Pancreas (tissue), 10 donors: Measurements from ENCODE around the gene PLEKHO2. TPM values are rescaled to one million over a fixed set of nuclear protein-coding genes. Genes with fewer than 3 reads are reported as not detected.

Experiments
- ATAC-seq, 4 donors: fragments of 200-7000 bp; cut with Tn5 transposase; one replicate each; pipeline versions ENCODE4 v1.8.0 to v1.9.1; 2020; ENCODE audit warnings: mild to moderate bottlenecking in 4 of 4, moderate library complexity in 4 of 4
- DNase-seq, 6 donors: peaks; one replicate each; pipeline ENCODE4 v3.0.0-alpha.2; 2020
- FAIRE-seq: peaks from 2 replicates; lab custom pipeline; 2012; peaks lifted over from hg19 to GRCh38; lab: Jason Lieb, UNC
- H3K27ac ChIP-seq, 4 donors: fragments of 200-600 bp; sonication (generic); 1 replicate in 3 of 4; 2 replicates in 1 of 4; pipeline versions ENCODE4 v1.5.0 to v1.8.0; 2020
- H3K27me3 ChIP-seq, 4 donors: fragments of 200-600 bp; one replicate each; pipeline ENCODE4 v1.8.0; 2021
- H3K36me3 ChIP-seq, 3 donors: fragments of 200-600 bp; sonication (generic) in 1 of 3; one replicate each; pipeline versions ENCODE4 v1.5.0 to v1.8.0; 2020 to 2021
- H3K4me1 ChIP-seq, 3 donors: fragments of 200-600 bp; one replicate each; pipeline ENCODE4 v1.8.0; 2021
- H3K4me3 ChIP-seq, 4 donors: fragments of 200-600 bp; sonication (generic) in 2 of 4; one replicate each; pipeline versions ENCODE4 v1.5.0 to v1.8.0; 2020 to 2021
- H3K9me3 ChIP-seq, 4 donors: fragments of 200-600 bp; one replicate each; pipeline ENCODE4 v1.8.0; 2021
- CTCF ChIP-seq, 4 donors: fragments of 200-600 bp; sonication (generic) in 3 of 4; IDR thresholded peaks; one replicate each; pipeline versions ENCODE4 v1.5.0 to v1.8.0; 2021; ENCODE audit warnings: antibody characterized with exemption in 4 of 4
- WGBS, 2 donors: extraction: QIAGEN DNeasy Blood & Tissue Kit; methylation state at CpG; one replicate each; pipeline ENCODE4 v1.1.7; 2013; 5-methylcytosine and 5-hydroxymethylcytosine counted together
- intact Hi-C, 3 donors: fragments of 100-400 bp; cut with DNase I; formaldehyde crosslinking; loops; one replicate each; pipeline versions ENCODE4 v1.11.1 to v1.14.2; 2022
- polyA plus RNA-seq, 2 donors: library from polyadenylated mRNA; stranded (reverse); fragments of 200-250 nt; gene quantifications; one replicate each; pipeline ENCODE4 v1.2.3, GENCODE V29; 2013
- total RNA-seq, 6 donors: library from RNA; stranded (reverse); fragmentation: NEBNext Ultra II Directional in 4 of 6; extraction: Animal tissue kit (Norgen Biotek cat#: 25700) in 4 of 6; gene quantifications; one replicate each; pipeline versions ENCODE4 v1.2.1 to v1.2.4, GENCODE V29; 2021 to 2023
- donor health status: healthy with polysubstance abuse.
- donor health status: DM: no; HTN: no; CAD: no; lungs with moderate emphysema.
- donor health status: DM: no; HTN: no; CAD: no.
- donor health status: control.
- donor health status: control.
- donor health status: Bipolar disorder and iron deficiency.
- donor health status: DM: yes; HTN: yes; CAD: no.
- donor health status: DM: no; HTN: no; CAD: no.
- donor health status: DM: no; HTN: no; CAD: no.
- donor health status: DM: yes; HTN: yes; CAD: no.

Gene PLEKHO2
- total and polyA plus RNA-seq, 8 donors: 1.3 to 13.5 (median 5.3) TPM

GRCh38 chr15:64855205-64855975 lies 13.7 kb downstream of the PLEKHO2 start:
- no peak for TF ChIP-seq CTCF (IDR thresholded peaks at IDR 0.05)
- 88% methylated on average over 7 of the region's 7 CpGs for WGBS, 2 donors
- ATAC-seq: no peak
- no peak for DNase-seq
- Histone ChIP-seq H3K27me3 (no peaks in the 10 kb centered on the region), H3K4me1 (peaks cover 0 to 13% (median 0%) of the 10 kb centered on the region in 3 donors), H3K36me3 (no peaks in the 10 kb centered on the region), H3K4me3 (no peak overlapping the region), H3K9me3 (no peaks in the 10 kb centered on the region), H3K27ac (no peak overlapping the region)
- FAIRE-seq: no peak
- intact Hi-C loops: no loop called here

- intact Hi-C loops: no loop called here
- DNase-seq (peak in 3 of 6 donors; percentile 29 to 44 (median 40)), ATAC-seq (peak; percentile 55 to 79 (median 70)), FAIRE-seq (no peak)
- H3K27ac ChIP-seq: peak overlapping the region in 3 of 4 donors; percentile 47 to 58 (median 52)
- H3K9me3 ChIP-seq: no peaks in the 10 kb centered on the region
- no peaks in the 10 kb centered on the region for H3K27me3 ChIP-seq
- no peak for TF ChIP-seq CTCF (IDR thresholded peaks at IDR 0.05)
- no peak overlapping the region for H3K4me3 ChIP-seq
- WGBS, 2 donors: 45 to 52% methylated on average over 5 of the region's 5 CpGs
- peaks cover 0 to 13% (median 0%) of the 10 kb centered on the region in 3 donors for H3K4me1 ChIP-seq
- H3K36me3 ChIP-seq: no peaks in the 10 kb centered on the region
Observed at GRCh38 chr15:64856429-64857145, 14.9 kb downstream of the PLEKHO2 start.

- Histone ChIP-seq H3K27ac (peak overlapping the region in 3 of 4 donors; percentile 47 to 58 (median 52)), H3K4me3 (no peak overlapping the region), H3K36me3 (no peaks in the 10 kb centered on the region)
Observed at GRCh38 chr15:64857421-64857820, 15.7 kb downstream of the PLEKHO2 start.

GRCh38 chr15:64858021-64858575 lies 16.4 kb downstream of the PLEKHO2 start:
- H3K36me3 ChIP-seq: no peaks in the 10 kb centered on the region
- no peak for FAIRE-seq
- TF ChIP-seq CTCF (IDR thresholded peaks at IDR 0.05): no peak
- no peak for ATAC-seq
- H3K4me3 ChIP-seq: no peak overlapping the region
- no peak for DNase-seq
- H3K9me3 ChIP-seq: no peaks in the 10 kb centered on the region
- no peak overlapping the region for H3K27ac ChIP-seq
- H3K4me1 ChIP-seq: peaks cover 0 to 13% (median 0%) of the 10 kb centered on the region in 3 donors
- intact Hi-C loops: no loop called here
- no peaks in the 10 kb centered on the region for H3K27me3 ChIP-seq
- 54 to 66% methylated on average over 6 of the region's 6 CpGs for WGBS, 2 donors

More at GRCh38 chr15:64857421-64857820, 15.7 kb downstream of the PLEKHO2 start:
- intact Hi-C loops: no loop called here
- no peak for TF ChIP-seq CTCF (IDR thresholded peaks at IDR 0.05)
- Histone ChIP-seq H3K4me1 (peaks cover 0 to 13% (median 0%) of the 10 kb centered on the region in 3 donors), H3K27me3 (no peaks in the 10 kb centered on the region), H3K9me3 (no peaks in the 10 kb centered on the region)
- no peak for DNase-seq
- 81 to 86% methylated on average over 4 of the region's 4 CpGs for WGBS, 2 donors
- no peak for FAIRE-seq
- ATAC-seq: peak in 1 of 4 donors; percentile 18
